ENCODE measurements around the gene TBC1D2B. TPM values are rescaled to one million over a fixed set of nuclear protein-coding genes. Genes with fewer than 3 reads are reported as not detected.

Gene TBC1D2B
- polyA plus RNA-seq, 1 donor (not counting 4 experiments of a cell fraction or from before 2014, with no cell fraction given): 27.0 TPM

GRCh38 chr15:78059110-78059839, 18.2 kb downstream of the TBC1D2B start:
- Histone ChIP-seq H3K27ac (ENCODE audit: control insufficient read depth, insufficient read depth, low read length) (no peak overlapping the region), H3K9ac (ENCODE audit: control insufficient read depth, extremely low read depth, insufficient read depth, low read length) (no peak overlapping the region), H3K4me3 (ENCODE audit: control insufficient read depth in 2 of 3, extremely low read depth in 1 of 3, insufficient read depth in 2 of 3, low read depth in 1 of 3, low read length in 3 of 3) (no peak overlapping the region), H4K20me1 (ENCODE audit: control insufficient read depth, extremely low read depth, insufficient read depth, low read length) (no peaks in the 10 kb centered on the region), H3K9me1 (ENCODE audit: control insufficient read depth, extremely low read depth, insufficient read depth, low read length) (peaks cover 2% of the 10 kb centered on the region), H2AFZ (ENCODE audit: control insufficient read depth, low read length) (no peak overlapping the region), H3K4me1 (ENCODE audit: control insufficient read depth, extremely low read depth, insufficient read depth, low read length) (peaks cover 34% of the 10 kb centered on the region), H3K36me3 (ENCODE audit: control insufficient read depth in 2 of 2, extremely low read depth in 1 of 2, insufficient read depth in 2 of 2, low read length in 2 of 2) (no peaks in the 10 kb centered on the region), H3K79me2 (ENCODE audit: control insufficient read depth, insufficient read depth, low read length) (peaks cover 67% of the 10 kb centered on the region), H3K4me2 (ENCODE audit: control insufficient read depth, extremely low read depth, insufficient read depth, low read depth, low read length) (no peak overlapping the region), H3K27me3 (ENCODE audit: control insufficient read depth, extremely low read depth, insufficient read depth, low read length) (no peaks in the 10 kb centered on the region), H3K9me3 (ENCODE audit: control insufficient read depth, low read depth, low read length) (no peaks in the 10 kb centered on the region)
- dilution Hi-C loops (cut with MboI; ENCODE audit: extremely low pct_ligation_motif_present, low sequenced_read_pairs): no loop called here
- no peak for FAIRE-seq
- DNase-seq (ENCODE audit: low read depth, low spot score): no peak
- TF ChIP-seq CTCF (optimal IDR thresholded peaks at IDR 0.05 in 1 of 3, IDR thresholded peaks at IDR 0.05 in 1 of 3, conservative IDR thresholded peaks at IDR 0.05 in 1 of 3; ENCODE audit: extremely low read depth in 1 of 3, insufficient read depth in 2 of 3, low read length in 3 of 3) (no peak), EZH2 (IDR thresholded peaks at IDR 0.05; ENCODE audit: low read length) (no peak)

GRCh38 chr15:78058401-78058935, 19.0 kb downstream of the TBC1D2B start:
- no peak overlapping the region for H3K9ac ChIP-seq (ENCODE audit: control insufficient read depth, extremely low read depth, insufficient read depth, low read length)
- peaks cover 5% of the 10 kb centered on the region for H3K9me1 ChIP-seq (ENCODE audit: control insufficient read depth, extremely low read depth, insufficient read depth, low read length)
- no peaks in the 10 kb centered on the region for H3K27me3 ChIP-seq (ENCODE audit: control insufficient read depth, extremely low read depth, insufficient read depth, low read length)
- no peaks in the 10 kb centered on the region for H4K20me1 ChIP-seq (ENCODE audit: control insufficient read depth, extremely low read depth, insufficient read depth, low read length)
- TF ChIP-seq EZH2 (IDR thresholded peaks at IDR 0.05; ENCODE audit: low read length) (no peak), CTCF (optimal IDR thresholded peaks at IDR 0.05 in 1 of 3, IDR thresholded peaks at IDR 0.05 in 1 of 3, conservative IDR thresholded peaks at IDR 0.05 in 1 of 3; ENCODE audit: extremely low read depth in 1 of 3, insufficient read depth in 2 of 3, low read length in 3 of 3) (no peak)
- peaks cover 34% of the 10 kb centered on the region for H3K4me1 ChIP-seq (ENCODE audit: control insufficient read depth, extremely low read depth, insufficient read depth, low read length)
- peaks cover 61% of the 10 kb centered on the region for H3K79me2 ChIP-seq (ENCODE audit: control insufficient read depth, insufficient read depth, low read length)
- FAIRE-seq (no peak), DNase-seq (ENCODE audit: low read depth, low spot score) (no peak)
- H3K4me3 ChIP-seq (ENCODE audit: control insufficient read depth in 2 of 3, extremely low read depth in 1 of 3, insufficient read depth in 2 of 3, low read depth in 1 of 3, low read length in 3 of 3): no peak overlapping the region
- H3K36me3 ChIP-seq (ENCODE audit: control insufficient read depth in 2 of 2, extremely low read depth in 1 of 2, insufficient read depth in 2 of 2, low read length in 2 of 2): peaks cover under 1 to 3% of the 10 kb centered on the region in 2 experiments
- no peak overlapping the region for H2AFZ ChIP-seq (ENCODE audit: control insufficient read depth, low read length)
- no peak overlapping the region for H3K27ac ChIP-seq (ENCODE audit: control insufficient read depth, insufficient read depth, low read length)
- no peaks in the 10 kb centered on the region for H3K9me3 ChIP-seq (ENCODE audit: control insufficient read depth, low read depth, low read length)
- dilution Hi-C loops (cut with MboI; ENCODE audit: extremely low pct_ligation_motif_present, low sequenced_read_pairs): no loop called here
- H3K4me2 ChIP-seq (ENCODE audit: control insufficient read depth, extremely low read depth, insufficient read depth, low read depth, low read length): no peak overlapping the region

Measured in keratinocyte (primary cell).